Stomach smooth muscle (tissue), 2 donors: ENCODE results near the gene RBM22.
A peak's percentile ranks its signal among the peaks of the same experiment; 100 is the strongest.

Source experiments
- H3K27ac ChIP-seq: one replicate; pipeline ENCODE4 v1.7.0; 2013; ENCODE audit warnings: mild to moderate bottlenecking, low read length, inconsistent platforms
- H3K27me3 ChIP-seq, 2 donors: one replicate each; pipeline ENCODE4 v1.7.0; 2013; ENCODE audit warnings: low read length in 2 of 2; ENCODE audit not compliant: insufficient read depth in 2 of 2, control insufficient read depth in 1 of 2
- H3K36me3 ChIP-seq, 2 donors: one replicate each; pipeline ENCODE4 v1.7.0; 2013; ENCODE audit warnings: low read length in 2 of 2; ENCODE audit not compliant: control insufficient read depth in 2 of 2, insufficient read depth in 2 of 2
- H3K4me1 ChIP-seq: one replicate; pipeline ENCODE4 v1.7.0; 2013; ENCODE audit warnings: low read length; ENCODE audit not compliant: control insufficient read depth, insufficient read depth
- H3K4me3 ChIP-seq, 2 donors: one replicate each; pipeline ENCODE4 v1.7.0; 2013; ENCODE audit warnings: low read length in 2 of 2
- H3K9ac ChIP-seq, 2 donors: one replicate each; pipeline ENCODE4 v1.7.0; 2013; ENCODE audit warnings: low read length in 2 of 2, mild to moderate bottlenecking in 1 of 2
- H3K9me3 ChIP-seq, 2 donors: one replicate each; pipeline ENCODE4 v1.7.0; 2013; ENCODE audit warnings: low read length in 2 of 2; ENCODE audit not compliant: control insufficient read depth in 2 of 2
- donor health status: healthy.
- donor health status: Pancreatic carcinoma.

RBM22 gene

GRCh38 chr5:150710165-150710564, 9.3 kb upstream of the RBM22 start:
- no peak overlapping the region for H3K9ac ChIP-seq
- H3K4me3 ChIP-seq, result no peak overlapping the region
- peaks cover 24 to 35% of the 10 kb centered on the region in 2 donors for H3K36me3 ChIP-seq

GRCh38 chr5:150706776-150707390, 6.0 kb upstream of the RBM22 start:
- no peak overlapping the region for H3K4me3 ChIP-seq
- no peak overlapping the region for H3K9ac ChIP-seq
- no peaks in the 10 kb centered on the region for H3K27me3 ChIP-seq
- no peaks in the 10 kb centered on the region for H3K9me3 ChIP-seq
- H3K36me3 ChIP-seq, result peaks cover 16 to 20% of the 10 kb centered on the region in 2 donors
- no peaks in the 10 kb centered on the region for H3K4me1 ChIP-seq
- no peak overlapping the region for H3K27ac ChIP-seq

More at GRCh38 chr5:150710165-150710564, 9.3 kb upstream of the RBM22 start:
- Histone ChIP-seq H3K27ac (no peak overlapping the region), H3K4me1 (no peaks in the 10 kb centered on the region), H3K27me3 (no peaks in the 10 kb centered on the region), H3K9me3 (no peaks in the 10 kb centered on the region)

DNA sequence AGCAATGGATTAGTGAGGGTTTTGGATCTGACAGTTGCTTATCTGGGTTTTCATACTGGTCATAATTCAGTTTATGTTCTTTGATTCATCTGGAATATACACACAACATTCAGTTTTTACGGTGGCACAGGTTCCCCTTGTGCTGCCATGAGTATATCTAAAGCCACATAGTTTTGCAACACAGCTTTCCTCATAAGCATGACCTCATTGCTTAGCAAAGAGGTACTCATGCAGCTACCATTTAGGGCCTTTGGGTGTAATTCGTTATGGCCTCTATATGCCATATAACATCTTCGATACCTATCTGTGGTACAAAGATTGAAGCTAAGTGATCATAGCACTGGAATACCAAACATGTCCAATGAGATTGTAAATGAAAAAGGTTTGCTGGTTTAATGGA, 2.9 kb upstream of the RBM22 start:
- Histone ChIP-seq H3K36me3 (peaks cover 0 to 3% of the 10 kb centered on the region in 2 donors), H3K9ac (no peak overlapping the region), H3K27ac (no peak overlapping the region), H3K9me3 (no peaks in the 10 kb centered on the region), H3K27me3 (no peaks in the 10 kb centered on the region), H3K4me3 (no peak overlapping the region), H3K4me1 (peaks cover 5% of the 10 kb centered on the region)

GRCh38 chr5:150700246-150700593, 642 bp downstream of the RBM22 start:
- Histone ChIP-seq H3K4me3 (peak overlapping the region; percentile 82 to 95), H3K27me3 (no peaks in the 10 kb centered on the region), H3K9me3 (no peaks in the 10 kb centered on the region), H3K27ac (peak overlapping the region; percentile 95), H3K36me3 (peaks cover 28 to 30% of the 10 kb centered on the region in 2 donors), H3K9ac (peak overlapping the region; percentile 97), H3K4me1 (peaks cover 5% of the 10 kb centered on the region)

- Histone ChIP-seq H3K4me1 (peaks cover 3% of the 10 kb centered on the region), H3K27me3 (no peaks in the 10 kb centered on the region), H3K4me3 (no peak overlapping the region), H3K9ac (no peak overlapping the region), H3K9me3 (no peaks in the 10 kb centered on the region), H3K36me3 (peaks cover 66 to 71% of the 10 kb centered on the region in 2 donors), H3K27ac (no peak overlapping the region)
Observed at GRCh38 chr5:150694612-150695011, 6.2 kb downstream of the RBM22 start.

- peaks cover 55 to 62% of the 10 kb centered on the region in 2 donors for H3K36me3 ChIP-seq
Observed at GRCh38 chr5:150692276-150692675, 8.6 kb downstream of the RBM22 start.

GRCh38 chr5:150690760-150691159, 10.1 kb downstream of the RBM22 start:
- no peak overlapping the region for H3K4me3 ChIP-seq
- H3K27me3 ChIP-seq, result no peaks in the 10 kb centered on the region
- H3K4me1 ChIP-seq, result no peaks in the 10 kb centered on the region
- no peak overlapping the region for H3K9ac ChIP-seq
- H3K9me3 ChIP-seq, result no peaks in the 10 kb centered on the region
- peaks cover 41 to 48% of the 10 kb centered on the region in 2 donors for H3K36me3 ChIP-seq
- no peak overlapping the region for H3K27ac ChIP-seq

More at GRCh38 chr5:150692276-150692675, 8.6 kb downstream of the RBM22 start:
- Histone ChIP-seq H3K4me3 (no peak overlapping the region), H3K9ac (no peak overlapping the region), H3K9me3 (no peaks in the 10 kb centered on the region), H3K4me1 (no peaks in the 10 kb centered on the region), H3K27me3 (no peaks in the 10 kb centered on the region), H3K27ac (no peak overlapping the region)

DNA sequence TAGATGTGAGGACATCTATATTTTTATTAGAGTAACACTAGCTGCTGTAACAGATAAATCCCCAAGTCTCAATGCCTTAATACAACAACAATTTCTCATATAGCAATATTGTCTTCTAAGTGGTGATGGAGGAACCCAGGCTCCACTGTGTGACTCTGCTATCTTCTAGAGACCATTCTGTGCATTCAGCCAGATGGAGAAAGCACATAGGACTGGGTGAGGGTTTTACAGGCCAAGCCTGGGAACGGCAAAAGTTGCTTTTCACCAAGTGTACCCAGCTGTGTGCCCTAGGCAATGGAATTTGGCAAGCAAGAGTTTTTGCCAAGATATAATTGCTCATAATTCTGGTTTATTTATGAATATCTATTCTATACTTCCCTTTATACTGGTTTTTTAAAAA, 11.7 kb downstream of the RBM22 start:
- no peaks in the 10 kb centered on the region for H3K9me3 ChIP-seq
- H3K4me3 ChIP-seq, result no peak overlapping the region
- H3K4me1 ChIP-seq, result no peaks in the 10 kb centered on the region
- no peak overlapping the region for H3K27ac ChIP-seq
- H3K9ac ChIP-seq, result no peak overlapping the region
- peaks cover 24 to 32% of the 10 kb centered on the region in 2 donors for H3K36me3 ChIP-seq
- H3K27me3 ChIP-seq, result no peaks in the 10 kb centered on the region

- Histone ChIP-seq H3K4me1 (peaks cover 19% of the 10 kb centered on the region), H3K36me3 (peaks cover 0 to 3% of the 10 kb centered on the region in 2 donors), H3K27me3 (peaks cover 2 to 5% of the 10 kb centered on the region in 2 donors), H3K9ac (no peak overlapping the region), H3K27ac (no peak overlapping the region), H3K4me3 (no peak overlapping the region), H3K9me3 (no peaks in the 10 kb centered on the region)
Observed at GRCh38 chr5:150676578-150676977, 24.3 kb downstream of the RBM22 start.

DNA sequence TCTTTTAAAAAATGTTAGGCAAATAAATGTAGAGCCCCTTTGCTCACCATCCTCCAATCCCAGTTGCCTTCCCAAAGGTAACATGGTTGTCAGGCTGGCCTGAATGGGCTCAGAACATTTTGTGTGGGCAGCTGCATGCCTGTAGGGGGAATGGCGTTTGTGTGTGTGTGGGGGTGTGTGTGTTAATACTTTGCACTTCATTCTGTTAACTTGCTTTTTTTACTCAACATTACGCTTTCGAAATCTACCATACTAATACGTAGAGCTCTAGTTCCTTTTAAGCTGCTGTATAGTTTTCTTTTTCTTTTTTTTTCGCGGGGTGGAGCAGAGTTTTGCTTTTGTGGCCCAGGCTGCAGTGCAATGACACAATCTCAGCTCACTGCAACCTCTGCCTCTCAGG, 25.8 kb downstream of the RBM22 start:
- peaks cover 28% of the 10 kb centered on the region for H3K4me1 ChIP-seq
- H3K4me3 ChIP-seq, result no peak overlapping the region
- peaks cover 3 to 6% of the 10 kb centered on the region in 2 donors for H3K27me3 ChIP-seq
- H3K36me3 ChIP-seq, result peaks cover 0 to 3% of the 10 kb centered on the region in 2 donors
- no peaks in the 10 kb centered on the region for H3K9me3 ChIP-seq
- no peak overlapping the region for H3K27ac ChIP-seq
- H3K9ac ChIP-seq, result no peak overlapping the region

DNA sequence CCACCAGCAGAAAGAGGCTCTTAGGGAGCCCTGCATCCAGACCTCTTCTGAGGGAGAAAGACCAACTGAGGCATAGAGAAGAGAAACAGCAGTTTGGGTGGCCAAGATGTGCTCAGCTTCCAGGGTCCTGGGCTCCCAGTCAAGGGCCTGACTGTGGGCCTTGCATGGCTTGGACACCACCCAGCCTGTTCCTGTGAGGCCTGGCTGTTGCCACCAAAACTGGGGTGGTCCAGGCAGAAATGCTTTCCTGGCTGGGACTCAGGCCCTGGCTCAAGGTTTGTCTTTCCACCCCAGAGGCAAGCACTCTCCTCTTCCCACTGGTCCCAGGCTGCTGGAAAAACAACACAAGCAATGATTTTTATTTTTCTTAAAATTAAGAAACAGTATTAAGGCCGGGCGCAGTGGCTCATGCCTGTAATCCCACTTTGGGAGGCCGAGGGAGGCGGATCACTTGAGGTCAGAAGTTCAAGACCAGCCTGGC, 26.5 kb downstream of the RBM22 start:
- H3K27me3 ChIP-seq, result peaks cover 5 to 6% of the 10 kb centered on the region in 2 donors
- H3K4me3 ChIP-seq, result no peak overlapping the region
- H3K9ac ChIP-seq, result no peak overlapping the region
- no peaks in the 10 kb centered on the region for H3K9me3 ChIP-seq
- H3K4me1 ChIP-seq, result peaks cover 28% of the 10 kb centered on the region
- H3K36me3 ChIP-seq, result peaks cover 0 to 3% of the 10 kb centered on the region in 2 donors
- no peak overlapping the region for H3K27ac ChIP-seq
